Measurements from ENCODE around the gene RBBP6.

RBBP6 gene

GRCh38 chr16:24535827-24536226, 3.5 kb upstream of the RBBP6 start:
- peaks cover 0 to 2% (median 0%) of the 10 kb centered on the region in 11 experiments; a peak in 2 of 22 replicates for H3K36me3 ChIP-seq
- H3K4me1 ChIP-seq, result peaks cover 5 to 19% (median 6%) of the 10 kb centered on the region in 10 experiments; a peak in 16 of 20 replicates
- 0 out of 22 replicates have a peak overlapping the region, but pooled peaks of 1 of the 11 experiments have one; percentile 7 for H3K9ac ChIP-seq
- no peak for TF ChIP-seq Cebpa-rat (IDR thresholded peaks at IDR 0.05)
- no peak overlapping the region for H3K27ac ChIP-seq
- H3K9me3 ChIP-seq (replicated peaks in 1 of 11), result no peaks in the 10 kb centered on the region
- no peak overlapping the region for H3K4me3 ChIP-seq
- H4K20me1 ChIP-seq, result peaks cover 9 to 14% (median 10%) of the 10 kb centered on the region in 11 experiments; a peak in 20 of 22 replicates
- no peaks in the 10 kb centered on the region for H3K27me3 ChIP-seq
- H3K4me2 ChIP-seq, result no peak overlapping the region

GRCh38 chr16:24536671-24537070, 2.7 kb upstream of the RBBP6 start:
- H3K4me3 ChIP-seq, result no peak overlapping the region
- peaks cover 5 to 19% (median 6%) of the 10 kb centered on the region in 10 experiments; a peak in 16 of 20 replicates for H3K4me1 ChIP-seq
- no peaks in the 10 kb centered on the region for H3K9me3 ChIP-seq (replicated peaks in 1 of 11)
- H4K20me1 ChIP-seq, result peaks cover 18 to 22% (median 19%) of the 10 kb centered on the region in 11 experiments; a peak in 21 of 22 replicates
- TF ChIP-seq Cebpa-rat (IDR thresholded peaks at IDR 0.05), result no peak
- no peak overlapping the region for H3K4me2 ChIP-seq
- H3K27ac ChIP-seq, result no peak overlapping the region
- no peaks in the 10 kb centered on the region for H3K27me3 ChIP-seq
- peaks cover 0 to 6% (median 0%) of the 10 kb centered on the region in 11 experiments; a peak in 6 of 22 replicates for H3K36me3 ChIP-seq
- H3K9ac ChIP-seq, result no peak overlapping the region

GRCh38 chr16:24537474-24538337, 1.7 kb upstream of the RBBP6 start:
- Histone ChIP-seq H3K36me3 (peaks cover 0 to 15% (median 7%) of the 10 kb centered on the region in 11 experiments; a peak in 11 of 22 replicates), H3K27ac (no peak overlapping the region), H3K9ac (no peak overlapping the region), H3K4me2 (no peak overlapping the region), H3K27me3 (no peaks in the 10 kb centered on the region), H3K4me1 (peaks cover 13 to 28% (median 16%) of the 10 kb centered on the region in 10 experiments), H4K20me1 (peaks cover 28 to 32% (median 29%) of the 10 kb centered on the region in 11 experiments), H3K9me3 (replicated peaks in 1 of 11) (no peaks in the 10 kb centered on the region), H3K4me3 (no peak overlapping the region)
- TF ChIP-seq Cebpa-rat (IDR thresholded peaks at IDR 0.05), result no peak

- no peak for TF ChIP-seq Cebpa-rat (IDR thresholded peaks at IDR 0.05)
- Histone ChIP-seq H3K27me3 (no peaks in the 10 kb centered on the region), H3K36me3 (peaks cover 0 to 26% (median 16%) of the 10 kb centered on the region in 11 experiments; a peak in 16 of 22 replicates), H3K4me2 (peak overlapping the region; percentile 66 to 90 (median 77)), H3K9me3 (replicated peaks in 1 of 11) (no peaks in the 10 kb centered on the region), H3K4me1 (peaks cover 24 to 40% (median 27%) of the 10 kb centered on the region in 10 experiments), H4K20me1 (peaks cover 39 to 44% (median 40%) of the 10 kb centered on the region in 11 experiments), H3K27ac (peak overlapping the region; percentile 50 to 100 (median 99); a peak in 20 of 22 replicates), H3K4me3 (peak overlapping the region; percentile 89 to 100 (median 97)), H3K9ac (peak overlapping the region; percentile 97 to 100 (median 100))
Measured at GRCh38 chr16:24538756-24539294, 541 bp upstream of the RBBP6 start.

GRCh38 chr16:24539850-24540601, 660 bp downstream of the RBBP6 start:
- Histone ChIP-seq H3K36me3 (peaks cover 10 to 38% (median 28%) of the 10 kb centered on the region in 11 experiments; a peak in 19 of 22 replicates), H3K9ac (peak overlapping the region; percentile 97 to 100 (median 100)), H3K27me3 (no peaks in the 10 kb centered on the region), H3K27ac (peak overlapping the region; percentile 98 to 100 (median 100)), H3K4me1 (peaks cover 28 to 45% (median 38%) of the 10 kb centered on the region in 10 experiments), H3K4me2 (peak overlapping the region; percentile 84 to 97 (median 90)), H3K4me3 (peak overlapping the region; percentile 89 to 100 (median 97)), H4K20me1 (peaks cover 51 to 56% (median 52%) of the 10 kb centered on the region in 11 experiments), H3K9me3 (replicated peaks in 1 of 11) (no peaks in the 10 kb centered on the region)
- no peak for TF ChIP-seq Cebpa-rat (IDR thresholded peaks at IDR 0.05)

GRCh38 chr16:24540602-24541210, 1.3 kb downstream of the RBBP6 start:
- Histone ChIP-seq H4K20me1 (peaks cover 58 to 62% (median 59%) of the 10 kb centered on the region in 11 experiments), H3K36me3 (peaks cover 15 to 45% (median 34%) of the 10 kb centered on the region in 11 experiments; a peak in 20 of 22 replicates), H3K4me2 (peak overlapping the region; percentile 84 to 97 (median 90)), H3K4me1 (peaks cover 28 to 45% (median 38%) of the 10 kb centered on the region in 10 experiments), H3K9me3 (replicated peaks in 1 of 11) (no peaks in the 10 kb centered on the region), H3K27ac (peak overlapping the region; percentile 98 to 100 (median 100)), H3K9ac (peak overlapping the region; percentile 97 to 100 (median 100)), H3K4me3 (peak overlapping the region; percentile 89 to 100 (median 97)), H3K27me3 (no peaks in the 10 kb centered on the region)
- TF ChIP-seq Cebpa-rat (IDR thresholded peaks at IDR 0.05), result no peak

GRCh38 chr16:24541233-24541933, 2.0 kb downstream of the RBBP6 start:
- Histone ChIP-seq H3K9me3 (replicated peaks in 1 of 11) (no peaks in the 10 kb centered on the region), H3K36me3 (peaks cover 22 to 51% (median 40%) of the 10 kb centered on the region in 11 experiments; a peak in 21 of 22 replicates), H3K9ac (peak overlapping the region; percentile 97 to 100 (median 100)), H3K27ac (peak overlapping the region; percentile 98 to 100 (median 100)), H3K27me3 (no peaks in the 10 kb centered on the region), H3K4me1 (peaks cover 28 to 45% (median 38%) of the 10 kb centered on the region in 10 experiments), H3K4me2 (peak overlapping the region; percentile 84 to 97 (median 90)), H3K4me3 (peak overlapping the region; percentile 89 to 100 (median 97)), H4K20me1 (peaks cover 64 to 69% (median 66%) of the 10 kb centered on the region in 11 experiments)
- no peak for TF ChIP-seq Cebpa-rat (IDR thresholded peaks at IDR 0.05)

Data from BLaER1 treated with 17β-estradiol and CSF1 and Interleukin-3, amounts not matched to agents 10 nM and 100 nM (cell line).